HG02973 (cell line): ENCODE results near the gene AQP2.

Experiments used
- ATAC-seq: cut with Tn5 transposase; IDR thresholded peaks from one replicate; pipeline ENCODE4 v1.9.1; 2021; ENCODE audit warnings: moderate library complexity; ENCODE audit not compliant: unreplicated experiment

Gene AQP2

GRCh38 chr12:49920241-49920914 is 30.2 kb upstream of the AQP2 start:
- ATAC-seq = no peak

DNA sequence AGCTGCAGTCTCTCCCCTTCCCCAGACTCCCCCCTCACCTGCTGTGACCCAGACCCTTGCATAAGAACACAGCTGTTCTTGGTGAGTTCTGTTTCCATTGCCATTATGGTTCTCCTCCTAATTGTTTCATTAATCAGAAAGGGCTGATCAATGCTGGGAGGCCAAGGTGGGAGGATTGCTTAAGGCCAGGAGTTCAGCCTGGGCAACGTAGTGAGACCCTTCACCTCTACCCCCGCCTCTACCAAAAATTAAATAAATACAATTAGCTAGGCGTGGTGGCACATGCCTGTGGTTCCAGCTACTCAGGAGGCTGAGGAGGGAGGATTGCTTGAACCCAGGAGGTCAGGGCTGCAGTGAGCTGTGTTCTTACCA is 29.6 kb upstream of the AQP2 start:
- ATAC-seq = no peak

DNA sequence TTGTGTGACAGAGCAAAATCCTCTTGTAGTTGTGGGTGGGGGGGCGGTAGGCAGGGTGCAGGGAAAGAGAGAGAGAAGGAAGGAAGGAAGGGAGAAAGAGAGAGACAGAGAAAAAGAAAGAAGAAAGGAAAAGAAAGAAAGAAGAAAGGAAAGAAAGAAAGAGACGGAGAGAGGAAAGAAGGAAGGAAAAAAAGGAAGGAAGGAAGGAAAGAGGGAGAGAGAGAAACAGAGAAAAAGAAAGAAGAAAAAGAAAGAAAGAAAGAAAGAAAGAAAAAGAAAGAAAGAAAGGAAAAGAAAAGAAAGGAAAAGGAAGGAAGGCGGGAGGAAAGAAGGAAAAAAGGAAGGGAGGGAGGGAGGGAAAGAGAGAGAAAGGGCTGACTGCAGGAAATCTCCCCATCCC is 29.2 kb upstream of the AQP2 start:
- ATAC-seq = no peak

DNA sequence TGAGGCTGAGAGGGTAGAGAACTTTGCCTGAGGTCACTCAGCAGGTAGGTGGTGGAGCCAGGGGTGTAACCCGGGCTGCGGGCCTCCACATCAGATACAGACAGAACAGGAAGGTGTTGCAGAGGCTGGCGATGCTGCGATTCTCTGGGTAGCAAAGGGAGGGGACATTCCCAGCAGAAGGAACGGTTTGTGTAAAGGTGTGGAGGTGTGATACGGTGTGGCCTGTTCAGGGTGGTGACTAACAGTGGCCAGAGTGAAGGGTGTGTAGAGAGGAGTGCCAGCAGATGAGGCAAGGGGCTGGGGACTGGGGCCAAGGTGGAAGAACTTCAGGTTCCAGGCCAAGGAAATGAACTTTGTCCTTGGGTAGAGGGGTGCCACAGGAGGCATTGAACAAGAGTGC is 28.6 kb upstream of the AQP2 start:
- ATAC-seq = no peak

- no peak for ATAC-seq
Observed at GRCh38 chr12:49922349-49923034, 28.0 kb upstream of the AQP2 start.

GRCh38 chr12:49923035-49923644 is 27.4 kb upstream of the AQP2 start:
- no peak for ATAC-seq

DNA sequence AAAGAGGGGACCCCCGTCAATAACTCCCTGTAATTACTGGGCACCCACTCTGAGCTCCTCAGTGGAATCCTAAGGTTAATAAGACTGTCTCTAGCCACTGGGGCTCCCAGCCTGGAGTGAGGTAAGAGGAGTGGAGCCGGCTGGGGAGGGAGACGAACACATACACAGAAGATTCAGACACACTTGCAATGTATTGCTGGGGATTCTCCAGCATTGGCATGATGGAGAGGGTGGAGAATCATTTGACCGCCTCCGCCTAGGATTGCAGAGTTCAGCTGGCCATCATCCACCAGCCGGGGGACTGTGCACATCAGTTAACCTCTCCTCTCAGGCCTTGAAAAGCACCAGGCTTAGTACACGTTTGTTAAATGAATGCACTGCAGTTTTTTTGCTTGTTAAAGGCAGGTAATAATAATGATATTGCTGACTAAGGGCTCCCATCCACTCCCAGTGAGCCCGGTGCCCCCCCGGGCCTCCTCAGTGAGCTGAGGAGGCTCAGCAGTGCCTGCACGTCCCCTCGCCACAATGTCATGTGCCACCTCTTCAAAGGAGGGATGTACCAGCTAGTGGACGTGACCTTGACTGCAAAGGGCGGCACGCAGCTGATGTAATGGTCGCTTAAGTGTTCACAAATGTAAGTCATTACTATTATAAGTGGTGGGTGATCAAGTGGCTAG is 26.5 kb upstream of the AQP2 start:
- ATAC-seq = no peak

- ATAC-seq = no peak
Observed at GRCh38 chr12:49924628-49925246, 25.8 kb upstream of the AQP2 start.

- ATAC-seq = no peak
Observed at GRCh38 chr12:49925433-49926204, 24.9 kb upstream of the AQP2 start.

DNA sequence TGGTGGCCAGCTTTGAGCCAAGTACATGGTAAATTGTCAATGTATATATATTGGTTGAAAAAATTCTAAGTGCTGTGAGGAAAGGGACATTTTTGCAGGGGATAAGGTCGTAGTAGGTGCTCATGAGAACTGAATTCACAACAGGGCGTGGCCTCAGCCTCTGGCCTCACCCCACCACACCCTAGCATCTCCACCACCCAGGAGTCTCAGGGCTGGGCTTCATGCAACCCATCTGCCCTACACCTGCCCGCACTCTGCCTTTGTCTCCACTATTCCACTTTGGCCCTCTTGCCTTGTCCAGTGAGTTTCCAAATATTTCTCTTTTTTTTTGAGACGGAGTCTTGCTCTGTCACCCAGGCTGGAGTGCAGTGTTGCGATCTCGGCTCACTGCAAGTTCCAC is 22.1 kb upstream of the AQP2 start:
- no peak for ATAC-seq

GRCh38 chr12:49929581-49929980 is 21.0 kb upstream of the AQP2 start:
- no peak for ATAC-seq

DNA sequence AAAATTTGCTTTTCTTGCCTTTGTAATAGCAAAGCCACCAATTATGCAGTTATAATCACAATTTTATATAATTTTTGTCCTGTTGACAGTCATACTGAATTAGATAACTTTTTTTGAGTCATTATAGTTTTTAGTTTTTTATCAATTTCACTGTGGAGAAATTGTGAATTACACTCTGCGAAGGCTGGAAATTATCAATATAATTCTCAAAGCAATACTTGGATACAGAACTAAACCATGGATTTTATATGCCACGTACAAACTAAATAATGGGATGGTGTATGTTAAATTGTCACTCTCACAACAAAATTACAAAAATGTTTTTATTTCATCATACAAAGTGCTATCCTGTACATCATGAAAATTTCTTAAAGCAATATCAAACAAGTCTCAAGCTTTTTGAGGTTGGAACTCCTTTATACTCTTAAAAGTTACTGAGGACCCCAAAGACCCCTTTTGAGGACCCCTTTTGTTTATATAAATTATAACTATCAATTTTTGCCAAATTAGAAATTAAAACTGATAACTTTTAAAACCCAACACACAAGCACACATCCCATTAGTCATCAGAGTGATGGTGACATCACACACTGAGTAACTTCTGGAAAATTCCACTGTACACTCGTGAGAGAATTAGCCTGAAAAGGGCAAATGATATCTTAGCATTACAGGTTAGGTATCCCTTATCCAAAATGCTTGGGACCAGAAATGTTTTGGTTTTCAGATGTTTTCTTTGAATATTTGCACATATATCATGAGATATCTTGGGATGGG is 19.8 kb upstream of the AQP2 start:
- ATAC-seq = no peak

- ATAC-seq = no peak
Observed at GRCh38 chr12:49932023-49932422, 18.5 kb upstream of the AQP2 start.

GRCh38 chr12:49932533-49933130 is 17.9 kb upstream of the AQP2 start:
- no peak for ATAC-seq

GRCh38 chr12:49933796-49934195 is 16.7 kb upstream of the AQP2 start:
- no peak for ATAC-seq

GRCh38 chr12:49934505-49934904 is 16.0 kb upstream of the AQP2 start:
- no peak for ATAC-seq

- ATAC-seq = no peak
Observed at GRCh38 chr12:49936925-49937324, 13.6 kb upstream of the AQP2 start.

DNA sequence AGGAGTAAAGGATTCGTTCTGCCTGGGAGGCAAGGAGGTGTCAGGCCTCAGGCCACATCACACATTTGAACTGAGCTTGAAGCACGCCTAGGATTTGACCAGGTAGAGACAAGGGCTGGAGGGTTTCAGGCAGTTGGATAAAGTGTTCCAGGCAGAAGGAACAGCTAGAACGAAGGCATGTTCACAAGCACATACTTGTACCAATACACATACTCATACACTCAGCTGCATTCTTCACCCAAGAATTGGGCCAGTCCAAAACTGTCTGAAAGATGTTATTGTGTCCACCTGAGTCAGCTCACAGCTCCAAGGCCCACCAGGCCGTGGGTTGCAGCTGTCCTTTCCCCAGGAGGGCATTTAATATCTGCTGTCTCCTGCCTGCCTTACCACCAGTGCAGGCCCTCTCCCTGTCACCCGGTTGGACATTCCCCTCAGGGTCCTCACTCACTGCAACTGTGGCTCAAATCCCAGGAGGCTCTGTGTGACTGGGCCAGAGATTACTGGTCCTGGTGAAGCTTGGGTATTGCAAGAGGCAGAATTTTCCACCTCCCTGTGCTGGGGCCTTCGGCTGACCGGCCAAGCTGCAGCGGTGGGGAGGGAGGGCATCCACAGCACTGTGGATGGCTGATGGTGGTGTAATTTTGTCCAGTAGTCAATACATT is 12.8 kb upstream of the AQP2 start:
- no peak for ATAC-seq

- no peak for ATAC-seq
Observed at GRCh38 chr12:49939307-49939706, 11.2 kb upstream of the AQP2 start.
